PC-3 (cell line): Measurements from ENCODE around the gene ARHGDIB. TPM values are rescaled to one million over a fixed set of nuclear protein-coding genes. Genes with fewer than 3 reads are reported as not detected.

Experiments
- ATAC-seq: fragments of 200-7000 bp; cut with Tn5 transposase; 2 replicates; pipeline ENCODE4 v1.9.1; 2020; ENCODE audit warnings: mild to moderate bottlenecking, moderate library complexity
- BruUV-seq: library from RNA; stranded (reverse); fragments of 400-500 nt; replicated peaks from 2 replicates; lab custom pipeline; 2021; lab: Mats Ljungman, UMichigan
- CTCF ChIA-PET: fragments of 300-600 bp; sonication (Branson Sonifier 250); formaldehyde crosslinking; loops from one replicate; lab custom pipeline; 2022; ENCODE audit warnings: antibody characterized with exemption; lab: Charles Lee
- POLR2A ChIA-PET: fragments of 300-600 bp; sonication (Branson Sonifier 250); formaldehyde crosslinking; loops from one replicate; lab custom pipeline; 2022; ENCODE audit warnings: antibody characterized with exemption; ENCODE audit not compliant: unreplicated experiment; lab: Charles Lee
- DNase-seq: peaks from one replicate; pipeline ENCODE4 v3.0.0-alpha.2; 2015
- H2AFZ ChIP-seq: fragments of 300-600 bp; sonication (generic); 2 replicates; pipeline ENCODE4 v1.6.0; 2016; ENCODE audit warnings: antibody characterized with exemption, low read length
- H3F3A ChIP-seq: fragments of 300-600 bp; sonication (generic); one replicate; pipeline ENCODE4 v1.6.0; 2017; ENCODE audit warnings: antibody characterized with exemption, low read length, control low read depth, mild to moderate bottlenecking; ENCODE audit not compliant: unreplicated experiment
- H3K27ac ChIP-seq: fragments of 300-600 bp; sonication (generic); 2 replicates; pipeline ENCODE4 v1.5.1; 2016; ENCODE audit warnings: mild to moderate bottlenecking, low read length
- H3K27me3 ChIP-seq: fragments of 300-600 bp; sonication (generic); 2 replicates; pipeline ENCODE4 v1.6.1; 2016; ENCODE audit warnings: low read length, mixed read lengths
- H3K36me3 ChIP-seq: fragments of 300-600 bp; sonication (generic); 2 replicates; pipeline ENCODE4 v1.6.1; 2016; ENCODE audit warnings: low read depth, mixed run types, low read length, mixed read lengths
- H3K4me1 ChIP-seq: fragments of 300-600 bp; sonication (generic); 2 replicates; pipeline ENCODE4 v1.5.1; 2016; ENCODE audit warnings: low read length; ENCODE audit not compliant: insufficient read depth
- H3K4me2 ChIP-seq: fragments of 300-600 bp; sonication (generic); 2 replicates; pipeline ENCODE4 v1.6.0; 2016; ENCODE audit warnings: low read length
- H3K4me3 ChIP-seq: fragments of 300-600 bp; sonication (generic); 2 replicates; pipeline ENCODE4 v1.5.1; 2016; ENCODE audit warnings: mild to moderate bottlenecking, low read length, mixed read lengths
- H3K79me2 ChIP-seq: fragments of 300-600 bp; sonication (generic); 2 replicates; pipeline ENCODE4 v1.6.1; 2017; ENCODE audit warnings: low read length, mixed read lengths
- H3K9ac ChIP-seq: fragments of 300-600 bp; sonication (generic); 2 replicates; pipeline ENCODE4 v1.6.0; 2016; ENCODE audit warnings: mild to moderate bottlenecking, low read length
- H3K9me2 ChIP-seq: fragments of 300-600 bp; sonication (generic); replicated peaks from 2 replicates; pipeline ENCODE4 v1.6.1; 2016; ENCODE audit warnings: mixed run types, low read length, mixed read lengths
- H3K9me3 ChIP-seq: fragments of 300-600 bp; sonication (generic); 2 replicates; pipeline ENCODE4 v1.6.1; 2016; ENCODE audit warnings: low read length, mixed read lengths
- H4K20me1 ChIP-seq: fragments of 300-600 bp; sonication (generic); 2 replicates; pipeline ENCODE4 v1.6.1; 2016; ENCODE audit warnings: low read length, mixed read lengths
- CTCF ChIP-seq: fragments of 300-600 bp; sonication (generic); conservative IDR thresholded peaks from 2 replicates; pipeline ENCODE4 v1.5.1; 2017; ENCODE audit warnings: antibody characterized with exemption, low read depth, mild to moderate bottlenecking, low read length
- EZH2 ChIP-seq: fragments of 300-600 bp; sonication (generic); IDR thresholded peaks from one replicate; pipeline ENCODE4 v1.6.1; 2017; ENCODE audit warnings: antibody characterized with exemption, mild to moderate bottlenecking, low read length; ENCODE audit not compliant: unreplicated experiment
- EZH2phosphoT487 ChIP-seq: fragments of 300-600 bp; sonication (generic); IDR thresholded peaks from 2 replicates; pipeline ENCODE4 v1.6.1; 2018; ENCODE audit warnings: mild to moderate bottlenecking, antibody characterized with exemption, low read length, borderline replicate concordance
- intact Hi-C: fragments of 100-400 bp; cut with micrococcal nuclease; formaldehyde crosslinking; loops from 2 replicates; pipeline ENCODE4 v1.9.0; 2023
- total RNA-seq: library from RNA; depleted of rRNA; stranded (reverse); fragments of >200 nt; gene quantifications from 2 replicates; pipeline ENCODE4 v1.2.3, GENCODE V29; 2014

ARHGDIB gene
- total RNA-seq, 1 experiment from 2014 or later, result 10.4 TPM

- no peaks in the 10 kb centered on the region for H4K20me1 ChIP-seq
- H3K4me2 ChIP-seq, result no peak within 1 kb of the TSS
- POLR2A ChIA-PET, result no interaction called here
- BruUV-seq, result no TSS peak
- H3K27me3 ChIP-seq, result no peaks in the 10 kb centered on the region
- H3K79me2 ChIP-seq, result no peaks in the 10 kb centered on the region
- no peak within 1 kb of the TSS for H3K4me3 ChIP-seq
- no peak for TF ChIP-seq EZH2
- no peak for TF ChIP-seq EZH2phosphoT487
- no peak for TF ChIP-seq CTCF
- no peak within 1 kb of the TSS for H3K9ac ChIP-seq
- no peaks in the 10 kb centered on the region for H3K36me3 ChIP-seq
- CTCF ChIA-PET, result no interaction called here
- ATAC-seq (no peak), DNase-seq (no peak)
- H3K9me3 ChIP-seq, result no peaks in the 10 kb centered on the region
- no peaks in the 10 kb centered on the region for H3F3A ChIP-seq
- no peaks in the 10 kb centered on the region for H3K9me2 ChIP-seq
- no peak within 1 kb of the TSS for H3K27ac ChIP-seq
- no peak within 1 kb of the TSS for H2AFZ ChIP-seq
- intact Hi-C loops, result no loop called here
- peaks cover 25% of the 10 kb centered on the region for H3K4me1 ChIP-seq
Measured at GRCh38 chr12:14938301-14938700, 23.1 kb downstream of the ARHGDIB start, which contains the start of gene ERP27. ERP27 (minus strand) TSS chr12:14938537; CDS start chr12:14938508, 29 bp downstream.

GRCh38 chr12:14937689-14938088 is 23.7 kb downstream of the ARHGDIB start:
- H3K36me3 ChIP-seq, result no peaks in the 10 kb centered on the region
- no peak overlapping the region for H3K4me2 ChIP-seq
- no peaks in the 10 kb centered on the region for H3F3A ChIP-seq
- TF ChIP-seq EZH2 (no peak), EZH2phosphoT487 (no peak), CTCF (peak; percentile 35; the same call in 1 of the 2 replicates)
- H3K9me2 ChIP-seq, result no peaks in the 10 kb centered on the region
- H3K9me3 ChIP-seq, result no peaks in the 10 kb centered on the region
- no peak overlapping the region for H2AFZ ChIP-seq
- no peaks in the 10 kb centered on the region for H4K20me1 ChIP-seq
- H3K27ac ChIP-seq, result no peak overlapping the region
- DNase-seq, result peak; percentile 27
- CTCF ChIA-PET, result no interaction called here
- no TSS peak for BruUV-seq
- intact Hi-C loops, result no loop called here
- H3K27me3 ChIP-seq, result no peaks in the 10 kb centered on the region
- peak; percentile 43; the same call in 1 of the 2 replicates for ATAC-seq
- H3K79me2 ChIP-seq, result no peaks in the 10 kb centered on the region
- H3K9ac ChIP-seq, result no peak overlapping the region
- peaks cover 31% of the 10 kb centered on the region for H3K4me1 ChIP-seq
- POLR2A ChIA-PET, result no interaction called here
- H3K4me3 ChIP-seq, result no peak overlapping the region

- ChIA-PET CTCF (no interaction called here), POLR2A (no interaction called here)
- Histone ChIP-seq H3K9me2 (no peaks in the 10 kb centered on the region), H4K20me1 (no peaks in the 10 kb centered on the region), H3K4me3 (no peak overlapping the region), H3K4me2 (no peak overlapping the region), H3K9ac (no peak overlapping the region), H3F3A (no peaks in the 10 kb centered on the region), H3K27ac (no peak overlapping the region), H3K79me2 (no peaks in the 10 kb centered on the region), H3K27me3 (no peaks in the 10 kb centered on the region), H3K9me3 (no peaks in the 10 kb centered on the region), H2AFZ (no peak overlapping the region), H3K36me3 (no peaks in the 10 kb centered on the region), H3K4me1 (peaks cover 37% of the 10 kb centered on the region)
- DNase-seq, result no peak
- no peak for ATAC-seq
- BruUV-seq, result no TSS peak
- intact Hi-C loops, result no loop called here
- TF ChIP-seq EZH2 (no peak), EZH2phosphoT487 (no peak), CTCF (no peak)
Measured at GRCh38 chr12:14937014-14937413, 24.4 kb downstream of the ARHGDIB start.
